ENCODE measurements around the gene NXPH3.

The NXPH3 gene

DNA sequence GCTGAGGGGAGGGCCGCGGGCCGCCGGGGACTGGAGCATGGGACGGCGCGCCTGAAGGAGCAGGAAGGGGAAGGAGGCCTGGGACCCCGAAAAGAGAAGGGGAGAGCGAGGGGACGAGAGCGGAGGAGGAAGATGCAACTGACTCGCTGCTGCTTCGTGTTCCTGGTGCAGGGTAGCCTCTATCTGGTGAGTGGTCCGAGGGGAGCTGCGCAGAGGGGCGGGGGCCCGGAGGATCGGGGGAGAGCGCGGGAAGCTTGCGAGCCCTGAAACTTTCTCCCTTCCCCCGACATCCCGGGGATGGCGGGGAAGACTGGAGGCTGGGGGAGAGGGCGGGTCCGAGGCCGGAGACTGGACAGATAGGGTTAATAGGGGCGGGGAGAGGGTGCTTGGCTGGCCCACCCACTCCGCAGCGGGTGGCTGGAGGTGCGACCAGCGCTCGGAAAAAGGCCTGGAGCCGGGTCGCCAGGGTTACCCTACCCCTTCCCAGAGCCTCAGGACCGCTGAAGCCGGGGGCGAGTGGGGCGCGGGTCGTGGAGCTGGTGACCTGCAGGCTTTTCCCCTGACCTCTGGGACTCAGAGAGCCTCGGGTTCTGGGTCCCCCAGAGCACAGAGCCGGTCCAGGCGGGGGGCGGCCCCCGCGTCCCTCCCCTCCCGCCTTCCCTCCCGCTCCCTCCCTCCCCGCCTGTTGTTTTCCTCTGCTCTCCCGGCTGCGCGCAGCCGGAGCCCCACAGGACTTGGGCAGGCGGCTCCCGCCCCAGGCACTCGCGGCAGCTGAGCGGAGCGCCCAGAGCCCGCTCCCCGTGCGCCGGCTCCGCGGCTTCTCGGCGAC lies 631 bp downstream of the NXPH3 start:
- no peak for DNase-seq (ENCODE audit: low read depth)

DNA sequence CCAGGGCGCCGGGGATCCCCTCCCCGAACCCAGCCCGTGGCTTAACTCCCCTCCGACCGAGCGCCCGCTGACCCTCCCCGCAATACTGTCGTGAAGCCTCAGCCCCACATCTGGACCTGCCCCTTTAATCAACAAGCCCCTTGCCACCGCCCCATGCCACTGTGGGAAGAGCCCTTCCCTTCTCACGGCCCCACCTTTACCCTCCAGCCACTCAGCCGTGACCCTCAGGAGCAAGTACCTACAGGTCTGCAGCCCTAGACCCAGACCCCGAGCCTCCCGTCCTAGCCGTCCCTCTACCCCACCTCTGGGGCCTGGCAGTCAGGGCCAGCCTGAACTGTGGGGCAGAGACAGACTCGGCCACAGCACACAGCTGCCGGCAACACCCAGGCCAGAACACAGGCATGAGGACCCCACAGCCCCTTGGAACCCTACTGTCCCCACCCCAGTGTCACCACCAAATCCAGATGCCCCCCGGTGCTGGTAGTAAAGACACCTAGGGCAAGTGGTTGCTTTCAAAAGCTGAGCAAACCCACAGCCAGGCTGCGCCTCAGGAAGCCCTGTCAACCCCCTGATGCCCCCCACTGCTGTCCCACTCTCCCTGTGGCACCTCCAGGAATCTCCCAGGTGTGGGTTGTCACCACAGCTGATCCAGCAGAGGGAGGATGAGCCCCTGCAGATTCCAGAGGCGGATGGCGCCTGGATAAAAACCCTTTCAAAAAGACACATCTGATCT lies 1.4 kb downstream of the NXPH3 start:
- no peak for DNase-seq (ENCODE audit: low read depth)

DNA sequence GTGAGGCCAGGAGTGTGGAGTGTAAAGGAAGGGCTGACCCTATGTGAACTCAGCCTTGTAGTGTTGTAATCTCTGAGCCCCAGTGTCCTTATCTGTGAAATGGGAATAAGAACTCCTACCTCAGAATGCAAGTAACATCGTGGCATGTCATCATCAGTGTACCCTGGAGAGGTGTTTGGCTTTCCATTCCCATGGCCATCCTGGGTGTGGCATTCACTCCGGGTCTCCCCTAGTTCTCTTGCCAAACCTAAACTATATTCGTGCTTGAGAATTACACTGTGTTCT lies 1.9 kb downstream of the NXPH3 start:
- no peak for DNase-seq (ENCODE audit: low read depth)

DNA sequence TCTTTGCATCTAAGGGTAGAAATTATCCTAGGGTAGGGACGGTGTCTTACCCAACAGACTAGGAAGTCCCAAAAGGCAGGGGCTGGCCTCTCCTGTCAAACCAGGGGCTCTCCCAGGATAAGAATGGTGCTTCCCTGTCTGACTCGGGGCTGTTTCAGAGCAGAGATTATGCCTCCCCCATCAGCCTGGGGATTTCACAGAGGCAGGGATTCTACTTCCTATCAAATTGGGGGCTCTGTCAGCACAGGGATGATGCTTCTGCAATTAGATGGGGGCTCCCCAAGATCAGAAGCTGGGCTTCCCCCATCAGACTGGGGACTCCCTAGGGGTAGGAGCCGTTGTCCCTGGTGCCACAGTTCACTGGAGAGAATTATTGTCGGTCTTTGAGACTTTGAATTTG lies 2.3 kb downstream of the NXPH3 start:
- DNase-seq (ENCODE audit: low read depth): no peak

DNA sequence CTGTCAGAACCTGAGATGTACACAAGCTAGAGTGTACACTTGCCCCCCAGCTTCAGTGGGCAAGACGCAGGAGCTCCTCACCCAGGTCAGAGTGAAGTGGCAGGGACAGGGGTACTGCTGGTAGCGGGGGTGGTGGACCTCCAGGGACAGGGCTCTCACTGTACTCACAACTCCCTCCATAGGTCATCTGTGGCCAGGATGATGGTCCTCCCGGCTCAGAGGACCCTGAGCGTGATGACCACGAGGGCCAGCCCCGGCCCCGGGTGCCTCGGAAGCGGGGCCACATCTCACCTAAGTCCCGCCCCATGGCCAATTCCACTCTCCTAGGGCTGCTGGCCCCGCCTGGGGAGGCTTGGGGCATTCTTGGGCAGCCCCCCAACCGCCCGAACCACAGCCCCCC lies 2.7 kb downstream of the NXPH3 start:
- DNase-seq (ENCODE audit: low read depth): no peak

DNA sequence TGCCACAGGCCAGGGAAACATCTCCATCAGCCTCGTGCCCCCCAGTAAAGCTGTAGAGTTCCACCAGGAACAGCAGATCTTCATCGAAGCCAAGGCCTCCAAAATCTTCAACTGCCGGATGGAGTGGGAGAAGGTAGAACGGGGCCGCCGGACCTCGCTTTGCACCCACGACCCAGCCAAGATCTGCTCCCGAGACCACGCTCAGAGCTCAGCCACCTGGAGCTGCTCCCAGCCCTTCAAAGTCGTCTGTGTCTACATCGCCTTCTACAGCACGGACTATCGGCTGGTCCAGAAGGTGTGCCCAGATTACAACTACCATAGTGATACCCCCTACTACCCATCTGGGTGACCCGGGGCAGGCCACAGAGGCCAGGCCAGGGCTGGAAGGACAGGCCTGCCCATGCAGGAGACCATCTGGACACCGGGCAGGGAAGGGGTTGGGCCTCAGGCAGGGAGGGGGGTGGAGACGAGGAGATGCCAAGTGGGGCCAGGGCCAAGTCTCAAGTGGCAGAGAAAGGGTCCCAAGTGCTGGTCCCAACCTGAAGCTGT lies 3.4 kb downstream of the NXPH3 start:
- DNase-seq (ENCODE audit: low read depth): no peak

DNA sequence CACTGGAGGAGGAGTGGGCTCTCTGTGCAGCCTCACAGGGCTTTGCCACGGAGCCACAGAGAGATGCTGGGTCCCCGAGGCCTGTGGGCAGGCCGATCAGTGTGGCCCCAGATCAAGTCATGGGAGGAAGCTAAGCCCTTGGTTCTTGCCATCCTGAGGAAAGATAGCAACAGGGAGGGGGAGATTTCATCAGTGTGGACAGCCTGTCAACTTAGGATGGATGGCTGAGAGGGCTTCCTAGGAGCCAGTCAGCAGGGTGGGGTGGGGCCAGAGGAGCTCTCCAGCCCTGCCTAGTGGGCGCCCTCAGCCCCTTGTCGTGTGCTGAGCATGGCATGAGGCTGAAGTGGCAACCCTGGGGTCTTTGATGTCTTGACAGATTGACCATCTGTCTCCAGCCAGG lies 3.9 kb downstream of the NXPH3 start:
- no peak for DNase-seq (ENCODE audit: low read depth)

DNA sequence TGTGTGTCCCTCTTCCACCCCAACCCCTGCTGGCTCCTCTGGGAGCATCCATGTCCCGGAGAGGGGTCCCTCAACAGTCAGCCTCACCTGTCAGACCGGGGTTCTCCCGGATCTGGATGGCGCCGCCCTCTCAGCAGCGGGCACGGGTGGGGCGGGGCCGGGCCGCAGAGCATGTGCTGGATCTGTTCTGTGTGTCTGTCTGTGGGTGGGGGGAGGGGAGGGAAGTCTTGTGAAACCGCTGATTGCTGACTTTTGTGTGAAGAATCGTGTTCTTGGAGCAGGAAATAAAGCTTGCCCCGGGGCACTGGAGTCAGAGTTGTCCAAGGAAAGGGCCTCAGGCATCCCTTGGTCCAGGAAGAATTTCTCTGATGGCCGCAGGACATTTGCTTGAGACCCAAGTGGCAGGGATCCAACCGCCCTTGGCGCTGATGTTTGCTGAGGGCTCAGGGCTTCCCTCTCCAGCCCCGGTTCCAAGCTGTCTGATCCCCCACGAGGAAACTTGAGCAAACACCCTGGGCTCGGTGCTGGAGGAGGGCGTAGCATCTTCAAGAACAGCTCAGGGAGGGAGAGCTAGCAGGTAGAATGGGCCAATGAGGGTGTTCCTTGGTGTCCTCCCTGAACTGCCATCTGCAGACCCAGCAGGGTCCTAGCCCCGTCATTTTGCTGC lies 4.5 kb downstream of the NXPH3 start:
- no peak for DNase-seq (ENCODE audit: low read depth)

DNA sequence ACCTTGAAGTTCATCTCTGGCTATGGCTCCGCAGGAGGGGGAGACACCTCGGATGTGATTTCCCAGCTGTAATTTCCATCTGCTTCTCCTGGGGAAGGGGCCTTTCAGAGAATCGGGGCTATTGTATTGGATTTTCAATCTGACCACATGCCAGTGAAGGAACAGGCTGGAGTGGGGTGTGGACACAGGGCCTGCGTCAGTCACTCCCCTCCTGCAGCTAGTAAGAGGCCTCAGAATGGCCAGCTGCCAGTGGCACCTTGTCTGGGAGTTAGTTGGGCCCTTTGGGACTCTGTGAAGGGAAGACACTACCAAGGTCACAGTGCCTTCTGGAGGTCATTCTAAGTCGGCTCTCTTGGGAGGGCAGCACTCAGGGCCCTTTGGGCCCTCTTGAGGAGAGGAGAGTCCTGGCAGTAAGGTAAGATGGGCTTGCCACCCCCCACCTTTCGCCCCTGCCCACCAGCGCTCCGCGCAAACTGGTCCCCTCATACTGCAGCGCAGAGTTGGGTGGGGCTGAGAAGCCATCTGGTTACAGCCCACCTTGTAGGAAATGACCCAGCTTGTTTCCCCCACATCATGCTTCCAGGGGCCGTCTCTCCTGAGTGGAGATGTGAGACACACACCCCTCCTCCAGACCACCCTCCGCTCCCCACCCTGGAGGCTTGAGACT lies 5.4 kb downstream of the NXPH3 start:
- DNase-seq (ENCODE audit: low read depth): no peak

DNA sequence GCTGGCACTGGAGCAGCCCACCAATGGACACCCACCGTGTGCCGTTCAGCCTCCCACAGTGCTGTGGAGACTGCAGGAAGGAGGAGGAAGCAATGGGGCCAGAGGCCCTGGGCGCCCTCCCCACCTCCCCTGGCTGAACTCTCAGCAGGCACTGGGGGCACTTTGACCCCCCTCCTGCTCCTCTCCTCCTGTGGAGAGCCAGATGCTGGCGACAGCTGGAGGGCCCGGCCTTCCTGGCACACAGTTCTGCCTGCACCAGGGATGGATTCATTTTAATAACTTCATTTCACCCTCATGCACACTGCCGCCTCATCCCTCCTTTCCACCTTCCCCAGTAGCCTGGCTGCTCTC lies 6.0 kb downstream of the NXPH3 start:
- no peak for DNase-seq (ENCODE audit: low read depth)

DNA sequence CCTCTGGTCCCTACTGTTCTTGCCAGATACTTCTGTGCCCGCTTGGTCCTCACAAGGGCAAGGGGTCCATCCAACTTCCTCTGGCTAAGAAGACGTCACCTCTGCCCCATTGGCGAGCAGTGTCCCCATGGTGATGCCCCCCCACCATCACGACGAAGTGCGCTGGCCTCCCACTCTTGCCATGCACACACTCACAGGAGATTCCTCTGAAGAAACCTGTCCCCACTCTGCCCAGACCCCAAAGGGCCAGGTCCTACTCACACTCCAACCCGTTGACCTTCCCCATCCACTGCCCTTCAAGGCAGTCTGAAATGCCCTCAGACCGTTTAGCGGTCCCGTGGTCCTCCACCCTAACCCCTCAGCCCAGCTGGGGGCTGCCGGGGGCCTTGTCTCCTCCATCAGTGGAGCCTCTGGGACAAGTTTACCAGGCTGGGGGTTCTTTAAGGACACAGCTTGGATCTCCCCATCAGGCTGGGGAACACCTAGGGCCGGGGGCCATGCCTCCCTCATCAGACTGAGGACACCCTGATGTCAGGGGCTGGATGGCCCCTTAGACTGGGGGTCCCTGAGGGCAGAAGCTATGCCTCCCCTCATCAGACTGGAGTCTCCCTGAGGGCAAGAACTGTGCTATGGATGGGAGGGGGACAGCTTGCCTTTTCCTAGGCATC lies 6.5 kb downstream of the NXPH3 start:
- DNase-seq (ENCODE audit: low read depth): no peak

DNA sequence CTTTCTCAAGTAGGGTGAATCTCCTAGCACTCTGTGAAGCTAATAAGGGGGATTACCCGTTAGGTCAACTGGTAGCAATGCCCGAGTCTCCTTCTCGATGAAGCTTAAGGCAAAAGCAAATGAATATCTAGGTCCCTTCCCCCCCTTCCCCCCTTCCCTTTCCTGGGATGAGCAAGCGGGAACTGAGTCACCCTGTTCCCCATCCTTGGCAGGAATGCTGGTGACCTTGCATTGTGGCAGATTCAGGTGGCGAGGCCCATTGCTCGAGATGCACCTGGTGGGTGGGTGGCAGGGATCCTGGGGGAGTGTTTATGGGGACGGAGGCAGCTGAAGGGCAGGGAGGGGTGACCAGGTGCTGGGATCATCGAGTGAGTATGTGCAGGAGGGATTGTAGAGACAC lies 7.1 kb downstream of the NXPH3 start:
- DNase-seq (ENCODE audit: low read depth): no peak

DNA sequence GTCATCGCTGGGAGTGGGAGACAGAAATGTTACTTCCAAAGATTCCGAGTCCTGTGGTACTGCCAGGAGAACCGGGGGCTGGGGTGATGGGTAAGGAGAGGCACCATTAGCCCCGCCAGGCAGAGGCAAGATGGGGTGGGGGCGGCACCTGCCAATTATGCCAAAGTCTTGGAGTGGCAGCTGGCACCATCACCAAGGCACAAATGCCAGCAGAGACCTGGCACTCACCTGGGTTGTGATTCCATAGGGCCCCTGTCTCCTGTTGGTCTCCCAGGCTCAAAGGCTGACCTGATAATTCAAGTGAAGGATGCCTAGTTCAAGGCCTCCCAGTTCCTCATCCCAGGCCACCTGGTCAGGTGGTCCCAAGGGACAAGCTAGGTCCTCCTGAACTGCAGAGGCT lies 7.6 kb downstream of the NXPH3 start:
- DNase-seq (ENCODE audit: low read depth): no peak

DNA sequence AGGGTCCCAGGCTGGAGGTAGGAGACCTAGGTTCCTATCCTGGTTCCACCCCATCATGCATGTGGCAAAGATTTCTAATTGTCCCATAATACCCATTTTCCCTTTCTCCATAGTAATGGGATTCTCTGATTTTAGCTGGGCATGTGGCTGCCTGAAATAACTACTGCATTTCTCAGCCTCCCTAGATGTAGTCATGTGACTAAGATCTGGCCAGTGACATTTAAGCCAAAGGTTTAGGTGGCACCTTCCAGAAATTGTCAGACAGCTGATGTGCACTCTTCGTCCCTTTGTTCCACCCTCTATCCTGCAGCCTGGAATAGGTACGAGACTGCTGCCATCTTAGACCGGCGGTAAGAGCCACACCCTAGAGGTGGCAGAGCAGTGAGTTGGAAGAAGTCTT lies 8.2 kb downstream of the NXPH3 start:
- no peak for DNase-seq (ENCODE audit: low read depth)

DNA sequence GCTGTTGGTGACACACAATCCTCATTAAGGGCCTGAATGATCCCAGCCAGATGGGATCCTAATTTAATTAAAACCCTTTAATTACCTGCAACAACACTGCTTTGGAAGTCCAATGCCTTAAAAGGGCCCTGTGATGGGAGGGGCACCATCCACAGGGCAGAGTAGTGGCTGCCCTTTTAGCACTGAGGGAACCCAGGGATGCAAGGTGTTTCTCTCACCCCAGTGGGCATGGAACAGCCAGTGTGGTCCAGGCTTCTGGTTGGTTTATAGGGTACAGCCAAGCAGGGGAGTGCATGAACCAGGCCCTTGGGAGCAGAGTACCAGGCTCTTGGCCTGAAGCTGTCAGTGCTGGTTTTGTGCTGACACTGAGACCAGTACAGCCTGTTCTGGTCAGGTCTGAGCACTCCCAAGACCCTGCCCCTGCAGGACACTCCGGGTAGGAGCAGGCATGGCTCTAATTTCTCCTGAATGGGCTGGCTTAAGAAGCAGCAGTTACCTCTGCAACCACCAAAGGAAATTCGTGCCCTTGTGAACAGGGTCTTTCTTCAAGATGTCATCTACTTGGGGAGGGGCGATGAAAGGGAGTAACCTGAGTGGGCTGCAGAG lies 9.9 kb downstream of the NXPH3 start:
- no peak for DNase-seq (ENCODE audit: low read depth)

DNA sequence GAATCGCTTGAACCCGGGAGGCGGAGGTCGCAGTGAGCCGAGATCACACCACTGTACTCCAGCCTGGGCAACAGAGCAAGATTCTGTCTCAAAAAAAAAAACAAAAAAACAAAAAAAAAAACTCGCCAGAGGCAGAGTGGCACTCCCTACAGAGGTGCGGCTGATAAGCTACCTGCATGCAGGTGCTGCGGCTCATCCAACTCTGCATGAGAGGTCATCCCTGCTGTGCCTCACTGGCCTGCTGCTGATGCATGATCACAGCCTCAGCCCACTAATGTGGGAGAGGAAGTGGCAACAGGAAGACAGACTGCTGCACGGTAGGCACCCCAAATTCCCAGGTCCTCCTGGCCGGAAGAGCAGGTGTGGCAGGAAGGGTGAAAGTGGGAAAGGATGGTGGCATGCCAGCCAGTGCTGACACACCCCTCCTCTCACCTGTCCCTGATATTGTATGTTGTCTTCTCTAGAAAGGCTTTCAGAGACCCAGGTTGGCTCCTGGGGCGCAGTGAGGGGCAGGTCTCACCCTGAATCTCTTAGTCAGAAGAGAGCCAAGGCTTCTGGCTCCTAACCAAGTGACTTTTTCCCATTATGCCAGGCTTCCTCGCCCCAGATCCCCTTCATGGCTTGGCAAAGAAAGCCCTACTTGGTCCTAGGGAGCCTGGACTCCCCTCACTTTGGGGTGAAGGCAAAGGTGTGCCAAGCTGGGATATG lies 11.8 kb downstream of the NXPH3 start:
- no peak for DNase-seq (ENCODE audit: low read depth)

DNA sequence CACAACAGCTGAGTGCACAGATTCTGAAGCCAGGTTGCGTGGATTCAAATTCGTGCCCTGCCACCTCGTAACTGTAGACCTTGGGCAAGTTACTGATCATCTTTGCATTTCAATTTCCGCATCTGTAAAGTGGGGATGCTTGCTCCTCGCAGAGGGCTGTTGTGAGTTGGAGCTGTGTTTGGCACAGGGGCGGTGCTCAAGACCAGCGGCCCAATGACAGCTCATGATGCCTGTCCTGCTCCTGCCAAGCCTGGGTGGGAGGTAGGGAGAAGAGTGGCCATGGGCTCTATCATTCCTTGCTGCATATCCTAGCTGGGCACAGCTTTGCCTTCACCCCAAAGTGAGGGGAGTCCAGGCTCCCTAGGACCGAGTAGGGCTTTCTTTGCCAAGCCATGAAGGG lies 12.6 kb downstream of the NXPH3 start:
- DNase-seq (ENCODE audit: low read depth): no peak

DNA sequence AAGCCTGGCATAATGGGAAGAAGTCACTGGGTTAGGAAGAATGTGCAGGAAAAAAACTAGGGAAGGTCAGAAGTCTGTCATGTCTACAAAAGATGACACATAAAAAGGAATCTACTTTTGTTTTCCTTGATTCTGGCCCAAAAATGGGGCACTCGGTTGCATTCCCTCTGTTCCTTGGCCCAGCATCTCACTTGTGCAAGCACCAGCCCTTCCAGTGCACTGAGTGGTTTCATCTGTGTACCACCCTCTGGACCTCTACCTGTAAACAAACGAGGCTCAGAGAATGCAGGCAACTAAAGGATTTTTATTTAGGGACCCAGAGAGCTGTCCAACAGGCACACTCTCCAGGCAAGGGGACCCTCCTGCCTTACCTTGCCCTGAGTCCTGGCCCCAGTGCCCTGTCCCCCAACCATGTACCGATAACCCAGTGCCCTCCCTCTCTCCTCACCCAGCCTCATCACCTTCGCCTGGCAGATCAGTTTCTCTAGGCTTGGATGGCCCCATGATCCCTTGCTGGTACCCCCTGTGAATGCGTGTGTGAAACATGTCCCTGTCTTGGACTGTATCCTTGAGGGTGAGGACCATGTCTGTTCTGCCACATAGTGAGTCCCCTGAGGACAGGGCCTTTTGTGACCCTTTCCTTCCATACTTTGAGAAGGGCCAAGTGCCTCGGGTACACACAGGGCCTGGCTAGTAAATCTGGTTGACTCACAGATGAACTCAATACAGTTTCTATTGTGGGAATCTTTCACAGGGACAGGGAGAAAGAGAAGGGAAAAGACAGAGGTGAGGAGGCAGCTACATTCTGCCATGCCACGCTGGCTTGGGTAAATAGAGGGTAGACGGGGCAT lies 13.3 kb downstream of the NXPH3 start:
- no peak for DNase-seq (ENCODE audit: low read depth)

DNA sequence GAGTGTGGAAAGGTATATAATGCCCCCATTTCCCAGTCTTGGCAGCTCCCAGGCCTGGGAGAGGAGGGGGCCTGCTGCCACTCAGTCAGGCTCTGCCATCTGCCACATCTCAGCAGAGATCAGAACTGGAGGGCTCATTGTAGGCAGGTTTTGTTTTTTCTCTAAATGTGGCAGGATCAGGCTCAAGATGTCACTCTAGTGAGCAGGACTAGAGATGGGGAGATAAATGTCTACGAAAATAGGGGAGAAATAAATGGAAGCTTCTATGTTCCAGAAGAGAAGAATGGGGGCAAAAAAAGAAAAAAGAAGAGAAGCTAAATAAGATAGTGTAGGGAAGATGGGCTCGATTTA lies 13.9 kb downstream of the NXPH3 start:
- DNase-seq (ENCODE audit: low read depth): no peak

DNA sequence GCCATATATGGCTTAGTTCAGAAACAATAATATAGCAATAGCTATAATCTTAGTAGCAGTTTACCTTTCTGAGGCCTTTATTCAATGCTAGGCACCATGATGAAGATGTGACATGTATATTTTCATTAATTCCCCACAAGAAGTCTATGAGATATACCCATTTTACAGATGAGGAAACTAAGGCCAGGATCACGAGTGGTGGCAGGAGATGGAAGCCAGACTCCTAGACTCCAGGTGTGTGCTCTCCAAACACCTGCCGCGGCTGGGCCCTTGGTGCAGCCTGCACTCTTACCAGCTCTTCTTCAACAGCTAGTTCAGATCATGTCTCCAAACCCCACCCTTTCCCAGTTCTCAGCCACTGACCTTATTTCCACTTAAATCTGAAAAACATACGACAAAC lies 15.2 kb downstream of the NXPH3 start:
- DNase-seq (ENCODE audit: low read depth): no peak
